NCI-H2196 treated with DMSO at 0.1 percent for 48 hours (cell line): ENCODE measurements around the gene PAX7.

Experiments used
- DNase-seq: peaks from one replicate; lab custom pipeline; 2025; ENCODE audit not compliant: unreplicated experiment; lab: John Stamatoyannopoulos, UW

Gene PAX7

DNA sequence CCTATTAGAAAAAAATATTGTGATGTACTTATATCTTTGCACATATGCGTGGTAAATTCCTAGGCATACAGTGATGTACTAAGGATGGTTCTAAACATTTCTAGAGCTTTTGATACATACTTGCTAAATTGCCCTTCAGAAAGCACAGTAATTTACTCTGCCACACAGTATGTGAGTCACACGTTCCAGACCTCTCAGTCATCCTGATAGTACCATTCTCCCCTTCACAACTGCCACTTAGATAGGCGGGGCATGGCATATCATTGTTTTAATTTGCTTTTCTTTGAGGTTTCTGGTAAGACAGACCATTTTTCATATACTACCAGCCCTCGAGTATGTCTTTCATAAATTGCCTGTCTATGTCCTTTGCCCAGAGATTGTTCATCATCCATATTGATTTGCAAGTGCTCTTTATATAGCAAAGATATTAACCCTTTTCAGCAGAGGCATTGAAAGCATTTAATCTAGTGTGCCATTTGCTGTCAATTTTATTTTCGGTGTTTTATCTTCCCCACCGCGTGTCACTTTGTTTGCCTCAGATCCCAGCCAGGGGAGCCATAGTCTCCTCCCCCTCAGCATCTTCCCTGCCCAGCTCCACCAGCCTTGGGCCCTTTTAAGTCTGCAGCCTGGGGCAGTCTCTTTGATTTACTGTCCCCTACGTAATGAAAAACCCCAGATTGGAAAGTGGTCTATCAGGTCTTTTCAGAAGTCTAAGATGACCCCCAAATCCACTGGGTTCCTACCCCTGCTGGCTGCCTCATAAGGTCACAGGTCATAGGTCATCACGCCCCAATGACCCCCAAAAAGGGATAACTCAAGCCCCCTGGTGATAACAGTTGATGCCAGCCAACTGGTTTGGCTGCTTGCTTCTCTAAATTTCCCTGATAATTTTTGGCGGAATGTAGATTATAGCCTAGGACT is 11.8 kb upstream of the PAX7 start:
- DNase-seq = no peak

DNA sequence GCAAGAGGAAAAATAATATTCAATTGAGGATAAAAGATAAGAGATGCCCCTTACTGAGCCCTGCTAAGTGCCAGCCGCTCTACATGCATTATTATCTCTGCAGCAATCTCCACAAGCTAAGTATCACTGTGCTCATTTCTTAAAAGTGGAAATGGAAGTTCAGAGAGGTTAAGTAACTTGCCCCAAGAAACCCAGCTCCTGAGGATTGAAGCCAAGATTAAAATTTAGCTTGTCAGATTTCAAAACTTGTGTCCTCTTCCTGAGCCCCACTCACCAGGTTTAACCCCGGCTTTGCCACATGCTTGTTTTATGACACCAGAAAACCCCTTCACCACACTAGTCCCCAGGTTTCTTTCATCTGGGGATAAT is 11.2 kb upstream of the PAX7 start:
- DNase-seq = no peak

DNA sequence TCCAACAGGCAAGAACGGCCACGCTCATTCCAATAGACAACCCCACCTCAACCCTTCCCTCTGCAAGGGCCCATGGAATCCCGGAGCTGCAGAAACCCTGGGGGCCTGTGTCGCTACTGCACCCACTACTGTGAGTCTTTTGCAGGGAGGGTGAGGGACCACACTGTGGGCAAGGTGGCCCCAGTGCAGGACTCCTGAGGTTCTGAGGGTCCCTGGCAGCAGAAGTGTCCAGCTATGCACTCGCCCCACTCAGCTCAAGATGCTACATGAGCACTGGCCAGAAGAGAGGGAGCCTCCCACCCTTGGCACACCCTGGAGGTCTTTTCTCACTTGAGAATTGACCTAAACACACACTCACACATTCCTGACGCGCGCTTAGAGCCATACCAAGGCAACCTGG is 2.1 kb upstream of the PAX7 start:
- DNase-seq = no peak

DNA sequence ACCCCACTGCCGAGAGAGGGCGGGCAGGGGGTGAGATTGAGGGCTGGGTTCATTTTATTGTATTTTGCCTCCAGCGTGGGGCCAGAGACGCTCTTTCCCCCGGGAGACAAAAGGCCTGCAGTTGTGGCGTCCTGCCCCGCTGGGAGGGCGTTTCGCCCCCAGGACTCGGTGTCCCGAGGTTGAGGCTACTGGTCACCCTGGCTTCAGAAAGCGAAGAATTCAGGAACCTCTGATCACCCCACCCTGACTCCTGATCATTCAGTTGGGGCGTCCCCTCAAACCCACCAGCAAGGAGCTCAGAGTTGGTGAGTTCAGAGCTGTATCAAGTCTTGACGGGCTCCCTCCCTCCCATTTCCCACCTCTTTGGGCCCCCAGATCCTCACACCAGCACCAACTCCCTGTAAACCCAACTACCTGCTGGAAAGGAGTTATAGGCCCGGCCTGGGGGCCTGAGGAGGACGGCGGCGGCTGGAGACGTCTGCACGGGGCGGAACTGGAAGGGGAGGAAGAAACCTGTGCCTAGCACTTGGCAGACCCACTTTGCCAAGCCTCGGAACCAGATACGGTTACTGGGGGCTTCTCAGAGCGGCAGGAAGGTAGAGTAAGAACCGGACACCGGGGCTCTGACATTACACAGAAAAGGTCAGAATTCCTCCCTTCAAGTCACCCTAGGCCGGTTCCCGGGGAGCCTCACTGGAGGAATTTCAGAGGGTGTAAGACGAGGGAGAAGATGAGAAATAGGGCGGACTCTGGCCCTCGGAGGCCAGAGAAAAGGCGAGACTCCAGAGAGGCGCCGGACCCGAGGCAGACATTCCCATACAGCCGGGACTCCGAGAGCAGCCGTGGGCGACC is 761 bp upstream of the PAX7 start:
- no peak for DNase-seq

DNA sequence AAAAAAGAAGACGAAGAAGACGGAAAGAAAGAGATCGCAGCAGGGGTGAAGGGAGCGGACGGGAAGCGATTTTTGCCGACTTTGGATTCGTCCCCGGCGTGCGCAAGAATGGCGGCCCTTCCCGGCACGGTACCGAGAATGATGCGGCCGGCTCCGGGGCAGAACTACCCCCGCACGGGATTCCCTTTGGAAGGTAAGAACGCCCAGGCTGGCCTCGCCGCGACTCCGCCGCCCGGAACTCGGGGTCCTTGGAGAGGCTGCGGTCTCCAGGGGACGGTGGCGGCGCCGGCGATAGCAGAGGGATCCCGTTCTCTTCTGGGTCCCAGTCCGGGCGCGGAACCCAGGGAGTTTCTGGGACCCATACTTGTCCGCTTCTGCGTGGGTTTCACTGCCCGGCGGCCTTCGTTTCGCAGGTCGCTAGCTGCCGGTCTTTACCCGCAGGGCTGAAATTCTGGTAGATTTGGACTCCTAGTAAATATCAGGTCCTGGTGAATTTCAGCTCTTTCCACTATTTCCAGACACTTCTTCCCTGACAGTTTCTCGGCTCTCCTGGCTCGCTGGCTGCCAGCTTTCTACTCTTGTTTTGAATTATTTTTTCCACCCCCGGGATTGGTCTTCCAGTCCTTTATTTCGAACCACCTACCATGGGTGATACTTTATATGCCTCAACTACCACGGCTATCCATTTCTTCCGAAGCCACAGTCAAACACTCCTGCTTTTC is 1.0 kb downstream of the PAX7 start:
- no peak for DNase-seq

DNA sequence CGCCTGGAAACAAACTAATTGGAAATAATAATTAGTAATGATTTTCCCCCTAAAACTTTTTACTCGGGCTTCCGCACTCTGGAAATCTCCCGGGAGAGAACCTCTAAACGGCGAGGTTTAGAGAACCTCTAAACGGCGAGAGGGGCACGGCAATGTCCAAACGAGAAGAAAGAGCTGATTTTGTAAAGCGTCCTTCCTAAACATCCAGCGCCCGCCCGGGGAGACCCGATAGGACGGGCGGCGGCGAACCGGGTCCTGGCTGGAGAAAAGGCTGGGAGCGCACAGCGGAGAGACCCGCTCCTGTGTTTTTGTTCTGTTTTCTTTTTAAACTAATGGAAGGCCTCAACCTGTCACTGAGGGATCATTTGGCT is 1.6 kb downstream of the PAX7 start:
- DNase-seq = no peak

DNA sequence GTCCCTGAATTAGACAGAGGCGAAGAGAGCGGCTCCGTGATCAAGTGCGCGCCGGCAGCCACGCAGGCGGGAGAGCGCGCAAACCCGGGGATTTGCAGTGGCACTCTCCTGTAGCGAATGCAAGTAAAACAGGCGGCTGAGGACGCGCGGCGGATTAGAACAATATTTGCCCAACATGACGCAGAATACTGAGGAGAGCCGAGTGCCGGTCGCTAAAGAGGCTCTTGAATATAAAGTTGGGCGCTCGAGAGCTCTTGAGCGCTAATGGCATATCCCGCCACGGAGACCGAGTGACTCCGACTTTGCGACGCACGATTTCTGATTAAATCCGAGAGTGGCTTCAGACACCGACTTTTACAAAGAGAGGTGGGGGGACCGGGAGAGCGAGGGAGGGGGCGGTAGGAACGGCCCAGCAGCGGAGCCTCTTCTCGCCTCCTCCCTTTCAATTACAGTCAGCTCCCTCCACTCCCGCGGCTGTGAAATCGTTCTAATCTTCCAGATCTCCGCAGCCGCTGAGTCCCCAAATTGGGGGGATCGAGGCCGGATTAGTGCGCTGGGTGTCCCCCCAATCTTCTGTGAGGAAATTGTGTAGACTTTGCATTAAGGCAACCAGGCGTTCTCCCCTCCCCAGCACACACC is 2.3 kb downstream of the PAX7 start:
- no peak for DNase-seq

DNA sequence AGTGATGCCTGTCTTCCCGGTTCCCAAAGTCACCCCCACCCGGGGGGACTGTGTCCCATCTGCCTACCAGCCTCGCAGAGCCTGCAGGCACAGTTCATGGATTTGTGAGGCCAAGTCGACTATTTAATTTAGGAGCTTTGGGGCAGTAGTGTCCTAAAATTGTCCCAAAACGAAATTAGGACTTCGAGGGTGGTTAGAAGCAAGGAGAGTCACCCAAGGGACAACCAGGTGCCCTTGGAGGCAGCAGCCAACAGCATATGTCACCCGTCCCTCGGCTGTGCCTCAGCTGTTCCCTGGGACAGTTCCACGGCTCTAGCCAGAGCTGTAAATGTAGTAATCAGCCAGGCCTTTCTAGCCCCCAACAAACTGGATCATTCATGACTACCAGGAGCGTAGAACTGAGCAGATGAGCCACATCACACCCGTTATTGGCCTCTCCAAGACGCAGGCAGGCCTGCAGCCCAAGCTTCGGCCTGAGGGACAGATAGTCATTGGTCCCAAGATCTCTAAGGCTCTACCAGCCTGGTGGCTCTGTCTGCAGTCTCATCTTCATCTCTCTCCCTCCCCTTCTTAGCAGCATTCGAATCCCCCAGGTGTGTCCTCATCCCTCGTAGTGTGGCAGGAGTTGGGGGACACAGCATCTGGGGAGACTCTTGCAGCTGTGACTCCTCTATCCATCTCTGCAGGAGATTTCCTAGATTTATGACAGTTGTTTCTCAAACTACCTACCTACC is 2.9 kb downstream of the PAX7 start:
- no peak for DNase-seq

DNA sequence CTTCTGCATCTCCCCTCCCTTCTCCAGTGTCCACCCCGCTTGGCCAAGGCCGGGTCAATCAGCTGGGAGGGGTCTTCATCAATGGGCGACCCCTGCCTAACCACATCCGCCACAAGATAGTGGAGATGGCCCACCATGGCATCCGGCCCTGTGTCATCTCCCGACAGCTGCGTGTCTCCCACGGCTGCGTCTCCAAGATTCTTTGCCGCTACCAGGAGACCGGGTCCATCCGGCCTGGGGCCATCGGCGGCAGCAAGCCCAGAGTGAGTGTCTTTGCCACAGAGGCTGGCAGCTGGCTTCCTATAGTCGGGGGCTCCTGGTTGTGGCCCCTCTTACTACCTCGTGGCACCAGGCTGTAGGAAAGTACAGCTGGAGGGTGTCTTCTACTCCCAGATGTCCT is 3.6 kb downstream of the PAX7 start:
- DNase-seq = no peak

DNA sequence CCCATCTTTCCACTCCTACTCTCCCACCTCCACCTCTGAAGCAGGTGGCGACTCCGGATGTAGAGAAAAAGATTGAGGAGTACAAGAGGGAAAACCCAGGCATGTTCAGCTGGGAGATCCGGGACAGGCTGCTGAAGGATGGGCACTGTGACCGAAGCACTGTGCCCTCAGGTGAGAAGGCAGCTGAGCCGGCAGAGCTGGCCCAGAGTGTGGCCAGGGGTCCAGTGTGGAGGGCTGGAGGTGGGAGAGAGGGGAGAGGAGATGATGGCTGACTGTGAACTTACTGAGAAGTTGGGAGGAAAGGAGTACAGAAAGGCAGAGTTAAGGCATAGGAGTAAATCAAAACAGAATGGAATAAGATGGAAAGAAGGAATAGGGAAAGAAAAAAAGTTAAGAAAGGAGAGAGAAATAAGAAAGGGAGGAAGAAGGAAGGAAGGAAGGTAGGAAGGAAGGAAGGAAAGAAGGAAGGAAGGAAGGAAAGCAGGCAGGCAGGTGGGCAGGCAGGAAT is 4.5 kb downstream of the PAX7 start:
- DNase-seq = no peak

DNA sequence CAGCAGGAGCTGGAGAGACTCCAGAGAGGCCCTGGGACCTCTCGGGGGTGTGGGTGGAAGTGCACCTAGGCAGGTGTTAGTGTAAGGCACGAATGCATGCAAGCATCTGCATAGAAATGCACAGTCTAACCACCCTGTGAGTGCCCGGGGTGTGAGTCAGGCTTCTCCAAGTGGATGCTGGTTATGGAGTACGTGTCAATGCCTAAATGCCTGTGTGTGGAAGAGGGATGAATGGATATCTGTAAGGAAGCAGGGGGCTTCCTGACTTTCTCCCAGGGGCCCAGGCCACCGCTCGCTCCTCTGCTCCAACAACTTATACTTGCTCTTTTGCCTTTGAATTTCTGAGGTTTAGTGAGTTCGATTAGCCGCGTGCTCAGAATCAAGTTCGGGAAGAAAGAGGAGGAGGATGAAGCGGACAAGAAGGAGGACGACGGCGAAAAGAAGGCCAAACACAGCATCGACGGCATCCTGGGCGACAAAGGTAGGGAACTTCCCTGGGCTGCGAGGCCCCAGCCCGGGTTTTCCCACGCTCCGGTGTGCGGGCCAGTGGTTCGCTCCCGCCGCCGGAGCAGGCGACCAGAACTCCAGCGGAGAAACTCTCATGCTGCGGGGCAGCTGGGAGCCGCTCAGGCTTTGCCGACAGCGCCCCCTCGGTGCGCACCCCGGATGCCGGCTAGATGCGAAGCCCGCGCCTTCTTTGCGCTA is 5.4 kb downstream of the PAX7 start:
- no peak for DNase-seq

DNA sequence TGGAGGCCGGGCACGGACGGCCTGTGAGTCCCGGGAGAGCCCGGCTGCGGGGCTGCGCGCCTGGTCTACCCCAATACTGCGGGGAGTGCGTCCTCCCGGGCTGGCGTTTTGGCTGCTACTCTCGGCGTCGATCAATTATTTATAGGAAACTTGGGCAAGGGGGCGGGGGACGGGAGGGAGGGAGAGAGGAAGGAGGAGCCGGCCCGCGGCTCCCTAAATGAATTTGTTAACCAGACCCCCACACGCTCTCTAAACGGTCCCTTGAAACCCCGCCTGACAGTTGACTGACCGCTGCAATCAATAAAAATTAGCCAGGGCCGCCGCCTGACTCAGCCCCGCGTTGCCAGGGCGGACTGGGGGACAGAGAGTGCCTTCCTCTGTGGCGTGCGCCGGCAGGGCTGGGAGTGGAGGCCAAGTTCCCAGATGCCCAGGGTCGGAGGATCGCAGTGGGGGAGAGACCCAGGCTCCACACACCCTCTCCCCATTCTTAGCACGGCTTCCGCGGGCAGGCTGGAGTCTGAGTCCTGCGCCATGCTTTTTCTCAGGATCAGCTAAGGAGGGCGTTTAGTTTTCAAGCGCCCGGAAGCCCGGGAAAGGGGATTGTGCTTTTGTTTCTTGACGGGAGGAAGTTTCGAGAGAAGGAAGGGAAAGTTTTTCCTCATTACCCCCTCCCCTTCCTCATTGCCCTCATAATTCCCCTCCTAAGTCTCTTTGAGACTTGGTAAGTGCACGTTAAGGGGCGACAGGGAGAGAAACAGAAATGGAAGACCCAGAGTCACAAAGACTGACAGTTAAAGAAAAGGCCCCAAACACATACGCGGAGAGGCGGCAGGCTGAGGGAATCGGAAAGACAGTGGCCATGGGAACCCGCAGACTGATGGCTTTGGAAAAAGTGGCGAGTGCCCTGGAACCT is 6.2 kb downstream of the PAX7 start:
- no peak for DNase-seq

DNA sequence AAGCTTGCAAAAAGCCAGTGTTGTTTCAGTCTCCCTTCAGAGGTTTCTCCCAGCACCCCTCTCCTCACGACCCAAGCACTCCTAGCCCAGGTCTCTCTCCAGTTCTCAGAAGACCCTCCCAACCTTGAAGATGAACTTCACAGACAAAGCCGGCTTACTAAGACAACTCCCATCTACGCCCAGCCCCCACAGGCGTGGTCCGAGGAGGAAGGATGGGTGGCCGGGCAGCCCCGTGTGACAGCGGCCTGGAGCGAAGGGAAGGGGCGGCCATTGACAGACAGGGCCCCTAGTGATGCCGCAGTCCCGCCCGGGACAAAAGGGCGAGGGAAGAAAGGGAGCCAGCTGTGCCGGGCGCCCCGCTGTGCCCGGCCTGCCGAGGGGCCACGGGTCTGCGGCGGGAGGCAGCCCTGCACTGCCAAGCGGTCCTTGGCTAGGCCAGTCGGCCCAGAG is 6.9 kb downstream of the PAX7 start:
- no peak for DNase-seq

DNA sequence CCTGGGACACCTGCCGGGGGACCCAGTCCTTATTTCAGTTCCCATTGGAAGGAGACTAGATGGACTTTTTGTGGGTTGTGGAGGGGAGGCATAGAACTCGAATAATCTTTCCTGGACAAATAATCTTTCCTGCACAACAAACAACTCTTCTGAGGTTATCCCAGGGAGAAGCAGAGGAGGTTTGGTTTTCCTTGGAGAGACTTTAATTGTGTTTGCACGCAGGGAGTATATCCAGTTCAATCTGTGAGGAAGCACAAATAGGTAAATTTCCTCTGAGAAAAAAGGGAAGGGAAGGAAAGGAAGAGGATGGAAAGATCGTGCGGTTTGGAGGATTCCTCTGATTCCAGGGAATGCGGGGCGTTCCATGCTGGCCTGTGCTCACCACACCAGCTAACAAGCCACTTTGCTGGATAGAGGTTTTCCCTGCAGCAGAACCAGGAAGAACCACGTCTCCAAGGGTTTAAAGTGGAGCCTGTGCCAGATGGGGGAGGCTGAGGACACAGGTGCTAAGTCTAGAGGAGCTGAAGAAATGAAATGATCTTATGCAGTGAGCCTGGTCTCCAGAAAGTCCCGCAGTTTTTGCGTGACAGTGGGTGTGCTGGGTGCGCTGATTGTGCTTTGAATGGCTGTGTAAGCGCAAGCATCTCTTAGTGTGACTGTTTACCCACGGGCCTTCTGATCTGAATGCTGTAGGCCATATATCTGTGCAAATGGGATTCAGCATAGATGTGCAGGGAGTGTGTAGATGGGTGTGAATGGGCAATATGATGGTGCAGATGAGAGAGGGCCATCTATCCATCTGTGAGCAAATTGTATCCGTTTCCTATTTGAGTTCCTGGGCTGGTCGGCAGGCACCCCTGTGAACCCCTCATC is 7.6 kb downstream of the PAX7 start:
- DNase-seq = no peak

DNA sequence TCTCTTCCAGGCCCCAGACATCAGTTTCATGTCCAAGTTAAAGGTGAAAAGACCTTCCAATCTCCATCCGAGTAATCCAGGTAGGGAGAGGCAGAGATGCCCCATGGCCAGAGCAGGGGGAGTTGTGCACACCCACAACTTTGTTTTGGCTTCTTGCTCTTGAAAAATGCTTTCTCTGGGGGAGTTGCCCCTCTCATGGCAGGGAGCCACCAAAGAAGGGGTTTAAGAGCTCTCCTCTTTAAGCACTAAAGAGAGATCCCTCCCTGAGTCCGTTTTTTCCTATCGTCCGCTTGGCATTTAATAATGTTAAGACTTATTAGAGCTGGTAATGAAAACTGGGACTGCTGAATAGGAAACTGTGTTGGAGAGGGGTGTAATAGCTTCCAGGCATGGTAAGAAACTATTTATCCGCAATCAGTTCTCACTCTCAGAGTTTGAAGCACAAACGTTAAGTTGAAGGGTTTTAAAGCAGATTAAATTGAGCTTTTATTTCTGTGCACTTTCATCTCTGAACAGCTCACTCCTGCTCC is 8.3 kb downstream of the PAX7 start:
- no peak for DNase-seq

DNA sequence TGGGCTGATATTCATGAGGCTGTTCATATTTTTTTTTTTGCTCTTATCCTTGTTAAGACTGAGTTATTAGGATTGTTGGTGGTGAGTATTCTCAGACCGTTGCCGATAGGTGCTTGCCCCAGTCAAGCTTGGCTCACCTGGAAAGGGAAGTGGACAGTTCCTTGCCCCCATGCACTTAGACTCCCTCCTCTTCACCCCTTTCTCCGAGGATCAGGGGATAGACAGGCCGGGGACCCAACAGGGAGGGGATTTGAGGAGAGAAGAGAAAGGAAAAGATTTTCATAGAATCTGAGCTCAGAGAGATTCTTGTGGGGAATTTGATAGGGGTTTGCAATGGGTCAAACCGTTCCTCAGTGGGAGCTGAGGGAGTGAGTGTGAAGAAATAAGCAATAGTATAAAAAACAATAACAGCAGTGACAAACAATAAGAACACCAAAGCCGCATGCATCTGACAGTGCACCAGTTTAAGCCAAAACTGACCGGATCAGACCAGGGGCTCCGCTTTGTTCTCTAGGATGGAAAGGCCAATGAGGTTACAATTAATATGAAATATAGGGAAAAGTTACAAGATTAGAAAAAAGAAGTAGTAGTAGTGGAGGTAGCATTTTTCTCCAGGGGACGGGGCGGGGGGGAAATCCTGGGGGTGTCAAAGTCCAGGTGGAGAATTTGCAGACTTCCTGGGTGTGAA is 8.9 kb downstream of the PAX7 start:
- no peak for DNase-seq
